Lung (tissue), 12 donors: ENCODE results near the gene FARP1. TPM values are rescaled to one million over a fixed set of nuclear protein-coding genes. Genes with fewer than 3 reads are reported as not detected.

Experiments used
- ATAC-seq: fragments of 200-7000 bp; cut with Tn5 transposase; one replicate; pipeline ENCODE4 v1.9.1; 2020; ENCODE audit warnings: moderate number of reproducible peaks; ENCODE audit not compliant: insufficient read depth, low FRiP score
- DNase-seq, 3 donors: peaks; one replicate each; pipeline ENCODE4 v3.0.0-alpha.2; 2013 to 2017
- H3K27ac ChIP-seq, 2 donors: one replicate each; pipeline ENCODE4 v1.5.1; 2013; ENCODE audit warnings: mild to moderate bottlenecking in 2 of 2, moderate library complexity in 2 of 2, control low read depth in 1 of 2, inconsistent platforms in 1 of 2, low read depth in 1 of 2, low read length in 1 of 2
- H3K27me3 ChIP-seq, 3 donors: one replicate each; pipeline ENCODE4 v1.5.1; 2013; ENCODE audit warnings: low read length in 2 of 3; ENCODE audit not compliant: control insufficient read depth in 3 of 3, insufficient read depth in 3 of 3
- H3K36me3 ChIP-seq, 4 donors: one replicate each; pipeline ENCODE4 v1.5.1; 2013; ENCODE audit warnings: low read length in 4 of 4, mild to moderate bottlenecking in 1 of 4, moderate library complexity in 1 of 4; ENCODE audit not compliant: control insufficient read depth in 4 of 4, insufficient read depth in 4 of 4
- H3K4me1 ChIP-seq, 5 donors: one replicate each; pipeline ENCODE4 v1.5.1; 2013; ENCODE audit warnings: low read length in 5 of 5, mild to moderate bottlenecking in 2 of 5, moderate library complexity in 1 of 5; ENCODE audit not compliant: control insufficient read depth in 5 of 5, insufficient read depth in 5 of 5
- H3K4me3 ChIP-seq: one replicate; pipeline ENCODE4 v1.5.1; 2013; ENCODE audit warnings: mild to moderate bottlenecking, control low read depth, moderate library complexity
- H3K9ac ChIP-seq, 2 donors: one replicate each; pipeline ENCODE4 v1.5.1; 2013; ENCODE audit warnings: low read length in 2 of 2, control low read depth in 1 of 2; ENCODE audit not compliant: insufficient read depth in 1 of 2
- H3K9me3 ChIP-seq, 4 donors: one replicate each; pipeline ENCODE4 v1.5.1; 2013; ENCODE audit warnings: low read length in 3 of 4, mild to moderate bottlenecking in 1 of 4, moderate library complexity in 1 of 4; ENCODE audit not compliant: control insufficient read depth in 4 of 4, insufficient read depth in 3 of 4
- WGBS, 2 donors: extraction: QIAGEN DNeasy Blood & Tissue Kit; methylation state at CpG; one replicate each; pipeline ENCODE4 v1.1.7; 2013; 5-methylcytosine and 5-hydroxymethylcytosine counted together
- polyA plus RNA-seq, 2 donors: library from polyadenylated mRNA; stranded (reverse); fragments of 200-250 nt; gene quantifications; one replicate each; pipeline ENCODE4 v1.2.1, GENCODE V29; 2013
- total RNA-seq, 2 donors: library from RNA; depleted of rRNA in 1 of 2; stranded (reverse); fragments of >200 nt in 1 of 2; gene quantifications; one replicate each; pipeline ENCODE4 v1.2.1, GENCODE V29; 2014 to 2021
- TF ChIP-seq, protein P1 (sequence below): IDR thresholded peaks from 2 replicates; pipeline ENCODE4 v1.5.1; 2012; ENCODE audit warnings: mild to moderate bottlenecking; ENCODE audit errors: control extremely low read depth, extremely low read depth
- donor health status: control.
- donor health status: control.
- donor health status: Bipolar disorder and iron deficiency.
- donor health status: healthy.
- donor health status: DM: yes; HTN: yes; CAD: no.

Gene FARP1
- total and polyA plus RNA-seq, 4 donors: 20.8 to 102 (median 54.4) TPM

DNA sequence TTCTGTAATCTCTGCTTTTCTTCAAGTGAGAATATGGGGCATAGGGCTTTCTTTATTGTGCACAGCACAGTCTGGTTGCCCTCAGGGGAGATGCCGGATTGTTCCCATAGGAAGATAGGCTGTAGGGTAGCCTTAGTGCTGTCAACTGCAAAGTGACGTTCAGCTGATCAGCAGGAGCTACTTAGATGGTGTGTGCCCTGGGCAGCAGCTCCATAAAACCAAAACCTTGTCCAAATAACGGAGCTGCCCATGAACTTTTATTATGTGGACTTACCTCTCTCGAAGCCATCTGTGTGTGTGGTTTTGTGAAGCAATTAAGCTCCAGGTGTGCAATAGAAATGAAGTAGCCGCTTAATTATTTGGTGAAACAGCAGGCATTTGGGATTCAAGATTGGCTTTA, 154.2 kb downstream of the FARP1 start:
- Histone ChIP-seq H3K9ac (no peak overlapping the region), H3K27ac (no peak overlapping the region), H3K27me3 (no peaks in the 10 kb centered on the region), H3K9me3 (no peaks in the 10 kb centered on the region), H3K36me3 (no peaks in the 10 kb centered on the region), H3K4me3 (no peak overlapping the region), H3K4me1 (peaks cover 12 to 52% (median 43%) of the 10 kb centered on the region in 5 donors)
- ATAC-seq (no peak), DNase-seq (no peak)
- WGBS, 2 donors: 91 to 93% methylated on average over 5 of the region's 5 CpGs
- TF ChIP-seq, protein P1, sequence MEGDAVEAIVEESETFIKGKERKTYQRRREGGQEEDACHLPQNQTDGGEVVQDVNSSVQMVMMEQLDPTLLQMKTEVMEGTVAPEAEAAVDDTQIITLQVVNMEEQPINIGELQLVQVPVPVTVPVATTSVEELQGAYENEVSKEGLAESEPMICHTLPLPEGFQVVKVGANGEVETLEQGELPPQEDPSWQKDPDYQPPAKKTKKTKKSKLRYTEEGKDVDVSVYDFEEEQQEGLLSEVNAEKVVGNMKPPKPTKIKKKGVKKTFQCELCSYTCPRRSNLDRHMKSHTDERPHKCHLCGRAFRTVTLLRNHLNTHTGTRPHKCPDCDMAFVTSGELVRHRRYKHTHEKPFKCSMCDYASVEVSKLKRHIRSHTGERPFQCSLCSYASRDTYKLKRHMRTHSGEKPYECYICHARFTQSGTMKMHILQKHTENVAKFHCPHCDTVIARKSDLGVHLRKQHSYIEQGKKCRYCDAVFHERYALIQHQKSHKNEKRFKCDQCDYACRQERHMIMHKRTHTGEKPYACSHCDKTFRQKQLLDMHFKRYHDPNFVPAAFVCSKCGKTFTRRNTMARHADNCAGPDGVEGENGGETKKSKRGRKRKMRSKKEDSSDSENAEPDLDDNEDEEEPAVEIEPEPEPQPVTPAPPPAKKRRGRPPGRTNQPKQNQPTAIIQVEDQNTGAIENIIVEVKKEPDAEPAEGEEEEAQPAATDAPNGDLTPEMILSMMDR: no peak

DNA sequence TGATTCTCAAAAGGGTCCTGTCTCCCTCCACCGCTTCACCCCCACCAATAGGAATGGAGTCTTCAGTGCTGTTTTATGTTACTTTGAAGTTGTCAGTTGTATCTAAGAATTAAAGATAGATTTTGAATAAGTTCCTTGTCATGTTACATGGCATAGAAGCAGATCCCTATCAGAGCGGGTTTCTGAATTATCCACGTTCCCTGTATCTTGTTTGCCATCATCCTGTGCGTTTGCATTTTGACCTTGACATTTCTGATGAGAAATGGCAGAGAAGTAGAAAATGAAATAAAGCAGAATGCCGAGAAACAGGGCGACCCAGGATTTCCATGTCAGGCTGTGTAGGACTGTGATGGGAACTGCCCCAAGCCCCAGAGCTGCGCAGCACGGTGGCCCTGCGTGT, 154.9 kb downstream of the FARP1 start:
- Histone ChIP-seq H3K4me3 (no peak overlapping the region), H3K4me1 (peaks cover 12 to 59% (median 49%) of the 10 kb centered on the region in 5 donors), H3K27ac (no peak overlapping the region), H3K9ac (no peak overlapping the region), H3K36me3 (no peaks in the 10 kb centered on the region), H3K27me3 (no peaks in the 10 kb centered on the region), H3K9me3 (no peaks in the 10 kb centered on the region)
- 91 to 95% methylated on average over 9 of the region's 9 CpGs for WGBS, 2 donors
- TF ChIP-seq, protein P1: no peak
- DNase-seq: no peak
- ATAC-seq: no peak

DNA sequence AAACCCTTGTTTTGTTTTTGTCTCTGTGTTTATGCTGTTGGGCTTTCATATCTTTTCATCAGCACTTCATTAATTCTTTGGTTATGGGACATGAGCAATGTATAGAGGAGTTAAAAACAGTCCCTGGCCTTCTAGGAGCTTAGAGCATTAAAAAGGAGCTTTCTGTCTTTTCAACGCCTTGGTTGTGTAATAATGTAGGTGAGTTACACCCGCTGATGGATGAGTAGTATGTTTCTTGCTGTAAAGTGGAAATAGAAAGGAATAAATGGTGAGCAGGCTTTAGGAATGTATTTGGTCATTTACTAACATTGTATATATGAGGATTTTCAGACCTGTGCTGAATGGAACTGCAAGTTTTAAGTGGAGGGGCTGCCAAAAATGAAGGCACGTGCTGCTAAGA, 155.7 kb downstream of the FARP1 start:
- WGBS, 2 donors: 48 to 58% methylated on average over 3 of the region's 3 CpGs
- Histone ChIP-seq H3K9me3 (no peaks in the 10 kb centered on the region), H3K9ac (no peak overlapping the region), H3K4me1 (peaks cover 12 to 66% (median 53%) of the 10 kb centered on the region in 5 donors), H3K4me3 (no peak overlapping the region), H3K36me3 (no peaks in the 10 kb centered on the region), H3K27ac (no peak overlapping the region), H3K27me3 (no peaks in the 10 kb centered on the region)
- DNase-seq (no peak), ATAC-seq (no peak)
- TF ChIP-seq, protein P1: no peak
